GM19452 (cell line): ENCODE results near the gene HPN.

Experiments used
- ATAC-seq: cut with Tn5 transposase; IDR thresholded peaks from one replicate; pipeline ENCODE4 v1.9.1; 2021; ENCODE audit not compliant: unreplicated experiment

Gene HPN

GRCh38 chr19:35080613-35081170 is 39.2 kb downstream of the HPN start:
- no peak for ATAC-seq

GRCh38 chr19:35081201-35081600 is 39.7 kb downstream of the HPN start:
- no peak for ATAC-seq

GRCh38 chr19:35083691-35084508 is 42.4 kb downstream of the HPN start:
- no peak for ATAC-seq

DNA sequence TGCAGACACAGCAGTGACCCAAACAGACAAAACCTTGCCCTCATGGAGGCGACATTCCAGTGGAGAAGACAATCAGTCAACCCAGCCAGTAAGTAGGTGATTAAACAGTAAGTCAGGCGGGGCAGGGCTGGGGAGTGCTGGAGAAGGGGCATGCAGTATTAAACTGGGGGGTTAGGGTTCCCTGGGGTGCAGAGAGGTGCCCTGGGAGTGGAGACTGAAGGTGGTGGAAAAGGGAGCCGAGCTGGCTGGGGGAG is 42.9 kb downstream of the HPN start:
- ATAC-seq: no peak

- peak; percentile 69 for ATAC-seq
These were observed 44.4 kb downstream of the HPN start for GRCh38 chr19:35085947-35086346.

GRCh38 chr19:35086455-35086854 is 44.9 kb downstream of the HPN start:
- ATAC-seq: no peak

DNA sequence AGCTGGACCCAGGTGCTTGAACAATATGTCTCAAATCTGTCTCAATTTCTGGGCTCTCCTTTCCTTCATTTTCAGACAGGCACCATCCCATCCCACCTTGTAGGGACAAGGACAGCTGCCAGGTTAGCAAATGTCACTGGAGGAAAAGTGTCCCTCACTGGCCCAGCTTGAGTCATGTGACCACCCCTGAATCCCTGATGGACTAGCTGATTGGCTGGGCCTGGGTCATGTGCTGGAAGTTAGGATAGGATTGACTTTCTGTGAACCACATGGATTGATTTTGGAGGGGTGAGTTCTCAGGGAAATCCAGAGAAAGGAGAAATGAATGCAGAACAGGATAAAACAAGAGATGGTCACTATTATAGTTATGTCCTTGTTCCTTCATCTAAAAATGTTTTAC is 45.9 kb downstream of the HPN start:
- no peak for ATAC-seq

- no peak for ATAC-seq
These were observed 46.8 kb downstream of the HPN start for GRCh38 chr19:35088131-35088913.

GRCh38 chr19:35089554-35089953 is 48.0 kb downstream of the HPN start:
- no peak for ATAC-seq

- no peak for ATAC-seq
These were observed 48.6 kb downstream of the HPN start for GRCh38 chr19:35090160-35090505.

DNA sequence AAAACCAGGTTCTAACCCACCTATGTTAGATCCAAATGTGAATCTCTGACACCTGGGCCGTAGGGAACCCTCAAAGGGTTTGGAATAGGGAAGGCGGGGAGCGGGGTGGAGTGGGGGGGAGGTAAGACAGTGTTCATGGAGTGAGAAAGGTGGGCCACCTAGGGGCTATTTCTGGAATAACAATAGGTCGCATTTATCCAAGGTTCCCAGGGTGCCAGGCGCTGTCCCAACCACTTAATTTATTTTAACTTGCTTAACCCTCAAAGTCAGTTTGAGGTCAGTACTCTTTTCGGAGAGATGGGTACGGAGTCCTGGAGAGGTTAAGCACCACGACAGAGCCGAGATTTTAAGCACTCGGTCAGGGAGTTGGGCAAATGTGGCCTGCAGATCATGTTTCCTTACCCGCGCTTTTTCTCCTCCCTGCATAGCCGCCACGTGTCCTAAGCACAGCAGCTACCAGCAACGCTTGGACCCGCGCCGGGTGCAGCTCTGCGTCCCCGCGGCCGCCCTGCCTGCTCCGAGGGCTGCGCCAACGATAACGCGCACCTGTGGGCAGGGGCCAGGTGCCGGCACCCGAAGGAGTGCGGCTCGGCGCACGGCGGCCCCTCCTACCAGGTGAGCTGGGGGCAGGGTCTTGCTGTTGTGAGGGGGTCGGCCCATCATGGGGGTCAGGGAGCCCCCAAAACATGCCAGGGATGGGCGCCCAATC is 49.1 kb downstream of the HPN start:
- no peak for ATAC-seq

DNA sequence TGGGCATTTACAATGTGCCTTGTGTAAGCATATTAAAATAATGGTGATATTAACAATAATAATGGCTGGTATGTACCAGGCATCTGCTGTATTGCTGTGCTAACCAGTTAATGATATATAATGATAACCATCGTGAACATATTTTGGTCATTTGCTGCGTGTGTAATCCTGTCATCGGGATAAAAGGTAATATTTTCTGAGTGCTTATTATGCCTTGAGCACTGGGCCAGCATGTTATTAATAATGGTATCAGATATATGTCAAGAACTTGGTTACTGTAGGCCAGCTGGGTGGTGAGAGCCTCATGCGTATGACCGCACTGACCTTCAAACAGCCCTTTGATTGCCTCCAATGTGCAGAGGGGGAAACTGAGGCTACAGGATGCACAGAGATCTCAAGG is 51.9 kb downstream of the HPN start:
- no peak for ATAC-seq

- ATAC-seq: no peak
These were observed 52.6 kb downstream of the HPN start for GRCh38 chr19:35093941-35094647.

GRCh38 chr19:35094656-35095055 is 53.1 kb downstream of the HPN start:
- ATAC-seq: no peak

DNA sequence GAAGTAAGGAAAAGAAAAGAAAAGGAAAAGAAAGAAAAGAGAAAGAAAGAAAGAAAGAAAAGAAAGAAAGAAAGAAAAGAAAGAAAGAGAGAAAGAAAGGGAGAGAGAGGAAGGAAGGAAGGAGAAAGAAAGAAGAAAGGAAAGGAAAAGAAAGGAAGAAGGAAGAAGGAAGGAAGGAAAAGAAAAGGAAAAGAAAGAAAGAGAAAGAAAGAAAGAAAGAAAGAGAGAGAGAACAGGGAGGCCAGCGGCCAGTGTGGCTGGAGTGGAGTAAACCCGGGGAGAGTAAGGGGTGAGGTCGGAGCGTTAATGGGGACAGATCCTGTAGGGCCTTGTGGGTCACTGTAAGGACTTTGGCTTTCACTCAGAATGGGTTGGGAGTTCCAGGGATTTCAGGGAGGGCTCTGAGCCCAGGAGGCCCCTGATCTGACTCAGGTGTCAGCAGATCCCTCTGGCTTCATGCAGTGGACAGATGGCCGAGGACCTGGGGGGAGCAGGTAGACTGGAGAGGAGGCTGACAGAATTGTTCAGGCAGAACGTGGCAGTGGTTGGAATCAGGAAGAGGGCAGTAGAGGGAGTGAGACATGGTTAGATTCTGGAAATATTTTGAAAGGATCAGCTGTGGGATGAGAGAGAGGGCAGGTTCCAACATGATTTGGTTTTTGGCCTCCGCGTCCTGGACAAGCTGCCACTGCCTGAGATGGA is 54.3 kb downstream of the HPN start:
- ATAC-seq: no peak

- no peak for ATAC-seq
These were observed 57.0 kb downstream of the HPN start for GRCh38 chr19:35098413-35099049.

GRCh38 chr19:35099155-35099896 is 57.8 kb downstream of the HPN start:
- ATAC-seq: no peak

DNA sequence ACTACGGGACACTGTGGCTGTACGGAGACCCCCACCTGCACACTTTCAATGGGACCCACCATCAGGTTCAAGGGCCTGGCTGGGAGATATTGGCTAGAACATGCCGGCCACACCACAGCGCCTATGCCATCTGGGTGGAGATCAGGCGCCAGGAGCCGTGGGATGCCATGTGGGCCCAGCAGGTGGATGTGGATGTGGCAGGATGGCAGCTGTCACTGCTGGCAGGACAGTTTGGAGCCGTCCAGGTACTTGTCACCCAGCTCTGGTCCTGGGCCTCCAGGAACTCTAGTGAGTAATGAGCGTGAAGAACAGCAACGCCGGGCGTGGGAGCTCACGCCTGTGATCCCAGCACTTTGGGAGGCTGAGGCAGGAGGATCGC is 58.4 kb downstream of the HPN start:
- ATAC-seq: no peak
